Activated naive CD4-positive, alpha-beta T cell treated with anti-CD3 and anti-CD28 coated beads, Interleukin-2, amount 50 U/mL, for 24 hours (primary cell): ENCODE data around the gene POLR3A.
"Not testable (repeated sequence)": the region's sequence is repeated elsewhere in the genome, so short reads cannot be mapped to it uniquely, and the experiment has no call there.

Source experiments
- H3K27ac Mint-ChIP-seq: one replicate; pipeline ENCODE4 v1.8.0; 2021; ENCODE audit warnings: mild to moderate bottlenecking, mixed read lengths
- H3K27me3 Mint-ChIP-seq: one replicate; pipeline ENCODE4 v1.8.0; 2021; ENCODE audit warnings: mixed read lengths
- H3K36me3 Mint-ChIP-seq: one replicate; pipeline ENCODE4 v1.8.0; 2021; ENCODE audit warnings: mixed read lengths
- H3K4me1 Mint-ChIP-seq: one replicate; pipeline ENCODE4 v1.8.0; 2021; ENCODE audit warnings: mixed read lengths
- H3K4me3 Mint-ChIP-seq: one replicate; pipeline ENCODE4 v1.8.0; 2021; ENCODE audit warnings: mild to moderate bottlenecking, mixed read lengths
- H3K9me3 Mint-ChIP-seq: one replicate; pipeline ENCODE4 v1.8.0; 2021; ENCODE audit warnings: mixed read lengths

Gene POLR3A

DNA sequence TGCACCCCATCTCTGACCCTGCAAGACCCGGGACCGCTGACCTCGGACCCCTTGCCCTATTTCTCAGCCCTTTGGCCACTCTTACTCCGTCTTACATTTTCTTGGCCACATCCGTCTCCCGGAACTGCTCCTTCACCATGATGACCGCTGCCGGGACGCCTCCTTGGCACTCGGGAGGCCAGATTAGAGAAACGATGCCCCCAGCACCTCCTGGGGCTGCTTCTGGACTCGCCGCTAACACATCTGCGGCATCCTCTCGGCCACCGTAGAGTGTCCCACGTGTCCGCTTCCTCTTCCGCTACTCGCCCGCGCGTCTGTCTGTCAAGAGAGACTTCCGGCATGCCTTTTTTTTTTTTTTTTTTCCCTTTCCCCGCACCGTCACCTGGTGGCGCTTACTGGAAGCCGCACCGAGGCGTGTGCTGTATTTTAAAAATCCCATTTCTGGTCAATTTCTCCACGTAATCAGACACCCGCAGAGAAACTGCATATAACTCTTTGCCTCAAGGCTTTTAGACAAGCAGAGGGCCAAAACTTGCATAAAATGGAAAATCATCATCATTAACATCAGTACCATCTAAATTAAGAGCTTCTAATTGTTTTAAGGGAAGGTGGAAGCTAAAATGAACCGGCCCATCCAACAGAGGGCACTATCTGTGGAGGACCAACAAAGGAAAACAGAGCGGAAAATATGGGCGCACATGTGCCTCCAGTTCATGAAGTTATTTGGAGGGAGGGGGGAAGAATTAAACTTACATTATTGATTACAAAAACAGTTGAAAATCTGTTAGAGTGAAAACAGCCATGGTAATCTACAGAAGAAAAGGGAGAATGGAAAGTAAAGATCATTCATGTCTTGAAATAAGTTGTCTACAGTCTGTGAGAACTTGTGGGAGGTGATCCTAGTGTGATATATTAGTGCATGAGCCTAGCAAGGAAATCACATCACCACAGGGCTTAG lies at the start of gene POLR3A:
Gene POLR3A (minus strand): TSS at position 247 of the 958 bp plus-strand sequence. CDS start 108 bp downstream, at position 139.
- Mint-ChIP-seq H3K27me3 (no peaks in the 10 kb centered on the region), H3K4me1 (peaks cover 40% of the 10 kb centered on the region), H3K36me3 (peaks cover 17% of the 10 kb centered on the region), H3K9me3 (no peaks in the 10 kb centered on the region), H3K27ac (peak within 1 kb of the TSS; percentile 99), H3K4me3 (peak within 1 kb of the TSS; percentile 100)

DNA sequence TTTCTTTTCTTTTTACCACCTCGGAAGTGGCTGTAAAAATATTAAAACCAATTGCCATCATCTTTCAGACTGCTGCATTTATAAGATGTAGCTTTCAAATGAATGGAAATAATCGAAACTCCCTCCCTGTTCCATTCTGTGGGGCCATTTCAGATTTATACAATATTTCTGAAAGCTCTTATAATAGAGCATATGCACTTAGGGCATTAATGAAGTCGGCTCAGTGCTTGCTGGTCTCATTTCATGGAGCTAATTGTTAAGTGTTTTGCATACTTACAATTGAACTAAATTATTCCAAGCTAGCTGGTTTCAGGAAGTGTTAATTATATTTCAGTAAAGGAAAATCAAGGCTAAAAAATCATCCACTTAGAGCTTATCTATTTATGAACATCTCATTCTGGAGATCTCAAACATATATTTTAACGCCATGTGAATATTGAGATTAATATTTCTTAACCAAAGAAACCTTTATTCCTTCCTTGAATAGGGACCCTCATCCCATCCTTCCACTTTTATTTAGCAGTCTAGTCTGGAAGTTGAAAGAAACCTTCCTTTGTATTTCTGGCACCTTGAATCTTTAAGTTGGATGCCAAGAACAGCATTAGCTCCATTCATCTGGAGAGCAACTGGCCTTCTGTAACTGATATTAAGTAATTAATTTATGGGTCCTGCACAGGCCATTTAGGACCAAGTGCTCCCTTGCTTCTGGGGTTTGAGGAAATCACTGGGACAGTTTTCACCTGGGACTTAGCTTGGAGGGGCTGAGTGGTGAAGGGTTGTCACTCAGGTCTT lies 49.4 kb upstream of the POLR3A start:
- Mint-ChIP-seq H3K27me3 (no peaks in the 10 kb centered on the region), H3K4me3 (no peak overlapping the region), H3K36me3 (peaks cover 2% of the 10 kb centered on the region), H3K4me1 (no peaks in the 10 kb centered on the region), H3K9me3 (no peaks in the 10 kb centered on the region), H3K27ac (no peak overlapping the region)

DNA sequence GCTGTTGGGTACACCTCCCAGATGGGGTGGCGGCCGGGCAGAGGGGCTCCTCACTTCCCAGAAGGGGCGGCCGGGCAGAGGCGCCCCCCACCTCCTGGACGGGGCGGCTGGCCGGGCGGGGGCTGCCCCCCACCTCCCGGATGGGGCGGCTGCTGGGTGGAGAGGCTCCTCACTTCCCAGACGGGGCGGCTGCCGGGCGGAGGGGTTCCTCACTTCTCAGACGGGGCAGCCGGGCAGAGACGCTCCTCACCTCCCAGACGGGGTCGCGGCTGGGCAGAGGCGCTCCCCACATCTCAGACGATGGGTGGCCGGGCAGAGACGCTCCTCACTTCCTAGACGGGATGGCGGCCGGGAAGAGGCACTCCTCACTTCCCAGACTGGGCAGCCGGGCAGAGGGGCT lies 46.5 kb upstream of the POLR3A start:
- not testable (repeated sequence) for H3K27ac Mint-ChIP-seq, H3K4me3 Mint-ChIP-seq, H3K27me3 Mint-ChIP-seq

GRCh38 chr10:78072504-78072903 lies 43.2 kb upstream of the POLR3A start:
- Mint-ChIP-seq H3K4me3 (no peak overlapping the region), H3K27ac (no peak overlapping the region), H3K36me3 (peaks cover 4% of the 10 kb centered on the region), H3K4me1 (no peaks in the 10 kb centered on the region), H3K9me3 (no peaks in the 10 kb centered on the region), H3K27me3 (no peaks in the 10 kb centered on the region)

More for the DNA sequence above, 46.5 kb upstream of the POLR3A start:
- not testable (repeated sequence) for H3K9me3 Mint-ChIP-seq, H3K36me3 Mint-ChIP-seq, H3K4me1 Mint-ChIP-seq

DNA sequence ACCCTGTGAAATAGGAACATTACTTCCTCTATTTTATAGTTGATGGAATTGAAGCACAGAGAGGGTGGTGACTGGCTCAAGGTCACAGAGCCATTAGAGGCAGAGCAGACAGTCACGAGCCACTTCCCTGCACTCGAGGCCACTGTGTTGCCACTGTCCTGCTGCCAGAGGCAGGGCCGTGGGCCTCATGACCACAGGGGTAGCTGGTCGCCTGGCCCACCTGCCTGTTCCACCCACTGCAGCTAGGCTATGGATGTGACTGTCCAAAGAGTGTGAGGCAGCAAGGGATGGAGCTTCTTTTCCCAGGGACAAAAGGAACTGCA lies 42.5 kb upstream of the POLR3A start:
- peaks cover 4% of the 10 kb centered on the region for H3K36me3 Mint-ChIP-seq
- H3K4me3 Mint-ChIP-seq: no peak overlapping the region
- no peak overlapping the region for H3K27ac Mint-ChIP-seq
- H3K4me1 Mint-ChIP-seq: no peaks in the 10 kb centered on the region
- no peaks in the 10 kb centered on the region for H3K27me3 Mint-ChIP-seq
- H3K9me3 Mint-ChIP-seq: no peaks in the 10 kb centered on the region

DNA sequence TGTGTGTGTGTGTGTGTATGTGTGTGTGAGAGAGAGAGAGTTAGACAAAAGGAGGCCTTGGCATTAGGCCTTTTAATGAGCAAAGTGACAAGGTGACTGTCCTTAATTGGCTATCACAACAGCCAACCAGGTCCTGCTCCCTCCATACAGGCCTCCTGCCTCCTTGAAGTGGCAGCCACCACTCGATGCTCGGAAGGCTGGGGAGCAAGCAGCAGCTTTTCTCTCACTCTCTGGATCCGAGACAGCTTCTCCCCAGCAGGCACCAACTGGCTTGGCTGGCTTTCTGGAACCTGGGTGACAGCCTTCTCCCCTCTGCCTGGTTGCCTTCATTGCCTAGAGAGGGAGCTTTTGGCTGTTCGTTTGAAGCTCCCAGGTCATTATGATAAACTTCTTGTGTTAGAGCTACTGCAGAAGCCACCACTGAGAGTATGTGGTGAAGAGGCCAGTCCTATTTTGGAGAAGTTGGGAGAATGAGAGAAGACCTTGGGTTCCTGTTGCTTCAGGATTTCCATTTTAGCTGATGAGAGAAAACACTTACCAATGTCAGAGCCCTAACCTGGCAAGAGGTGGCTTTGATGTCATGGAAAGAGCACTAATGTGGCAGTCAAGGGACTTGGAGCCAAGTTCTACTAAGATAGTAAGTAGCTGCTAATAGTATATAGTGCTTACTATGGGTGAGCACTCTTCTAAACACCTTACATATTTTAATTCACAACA lies 42.0 kb upstream of the POLR3A start:
- Mint-ChIP-seq H3K27ac (no peak overlapping the region), H3K36me3 (peaks cover 4% of the 10 kb centered on the region), H3K4me1 (no peaks in the 10 kb centered on the region), H3K27me3 (no peaks in the 10 kb centered on the region), H3K4me3 (no peak overlapping the region), H3K9me3 (no peaks in the 10 kb centered on the region)

- H3K4me3 Mint-ChIP-seq: no peak overlapping the region
- H3K36me3 Mint-ChIP-seq: peaks cover 4% of the 10 kb centered on the region
- H3K27me3 Mint-ChIP-seq: no peaks in the 10 kb centered on the region
- no peak overlapping the region for H3K27ac Mint-ChIP-seq
- H3K9me3 Mint-ChIP-seq: no peaks in the 10 kb centered on the region
- no peaks in the 10 kb centered on the region for H3K4me1 Mint-ChIP-seq
Measured at GRCh38 chr10:78070726-78071125, 41.4 kb upstream of the POLR3A start.

GRCh38 chr10:78070064-78070463 lies 40.7 kb upstream of the POLR3A start:
- not testable (repeated sequence) for H3K9me3 Mint-ChIP-seq, H3K4me3 Mint-ChIP-seq, H3K4me1 Mint-ChIP-seq, H3K27me3 Mint-ChIP-seq, H3K27ac Mint-ChIP-seq, H3K36me3 Mint-ChIP-seq

DNA sequence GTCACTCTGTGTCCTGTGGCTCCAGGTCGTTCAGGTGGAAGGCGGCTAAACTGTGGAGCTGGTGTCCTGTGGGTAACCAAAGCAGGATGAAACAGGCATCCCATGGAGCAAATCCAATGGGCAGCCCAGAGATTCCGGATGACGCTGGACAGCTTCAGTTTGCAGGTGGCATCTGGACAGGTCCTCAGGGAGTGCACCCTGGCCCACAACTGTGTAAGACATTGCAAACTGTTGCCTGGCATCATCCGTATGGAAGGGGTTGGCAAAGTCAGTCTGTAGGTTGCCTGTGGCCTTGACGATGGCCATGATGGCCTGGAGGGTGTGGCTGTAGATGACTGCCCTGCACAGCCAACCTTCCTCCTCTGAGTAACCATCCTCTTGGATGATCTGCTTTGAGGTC lies 39.8 kb upstream of the POLR3A start:
- peaks cover 2% of the 10 kb centered on the region for H3K36me3 Mint-ChIP-seq
- H3K9me3 Mint-ChIP-seq: no peaks in the 10 kb centered on the region
- no peak overlapping the region for H3K27ac Mint-ChIP-seq
- no peaks in the 10 kb centered on the region for H3K27me3 Mint-ChIP-seq
- H3K4me1 Mint-ChIP-seq: no peaks in the 10 kb centered on the region
- H3K4me3 Mint-ChIP-seq: no peak overlapping the region

DNA sequence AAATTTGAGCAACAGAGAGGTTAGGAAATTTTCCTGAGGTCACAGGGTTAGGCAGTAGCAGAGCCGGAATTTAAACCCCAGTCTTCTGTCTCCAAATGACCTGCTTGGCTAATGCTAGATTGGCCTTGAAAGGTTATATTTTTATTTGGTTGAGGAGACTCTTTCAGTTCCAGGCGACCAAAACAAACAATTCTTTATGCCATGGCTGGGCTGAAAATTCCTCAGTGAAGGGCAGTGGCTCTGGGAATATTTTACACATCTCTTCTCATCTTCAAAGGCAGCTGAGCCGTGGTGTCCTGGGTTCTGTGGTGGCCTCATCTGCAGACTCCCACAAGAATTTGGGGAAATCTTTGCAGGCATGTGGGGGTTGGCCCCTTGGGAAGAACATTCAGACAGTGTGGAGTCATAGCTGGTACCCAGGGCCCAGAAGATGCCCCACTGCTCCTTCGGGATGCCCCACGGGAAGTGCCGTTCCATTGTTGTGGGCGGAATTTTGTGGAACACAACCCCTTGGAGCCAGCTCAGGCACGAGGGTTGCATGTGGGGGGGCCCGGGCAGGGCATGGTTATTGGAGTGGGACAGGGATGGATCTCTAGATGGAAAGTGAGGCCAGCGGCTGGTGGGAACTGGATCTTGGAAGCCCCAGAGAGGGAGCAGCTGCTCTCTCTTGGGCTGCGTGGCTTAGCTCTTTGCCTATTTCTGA lies 37.6 kb upstream of the POLR3A start:
- H3K27ac Mint-ChIP-seq: no peak overlapping the region
- H3K36me3 Mint-ChIP-seq: no peaks in the 10 kb centered on the region
- no peak overlapping the region for H3K4me3 Mint-ChIP-seq
- no peaks in the 10 kb centered on the region for H3K9me3 Mint-ChIP-seq
- peaks cover 3% of the 10 kb centered on the region for H3K4me1 Mint-ChIP-seq
- no peaks in the 10 kb centered on the region for H3K27me3 Mint-ChIP-seq

- H3K27ac Mint-ChIP-seq: no peak overlapping the region
- H3K9me3 Mint-ChIP-seq: no peaks in the 10 kb centered on the region
- H3K4me3 Mint-ChIP-seq: no peak overlapping the region
- H3K27me3 Mint-ChIP-seq: no peaks in the 10 kb centered on the region
- H3K36me3 Mint-ChIP-seq: no peaks in the 10 kb centered on the region
- H3K4me1 Mint-ChIP-seq: peaks cover 3% of the 10 kb centered on the region
Measured at GRCh38 chr10:78066012-78066411, 36.7 kb upstream of the POLR3A start.

- Mint-ChIP-seq H3K36me3 (no peaks in the 10 kb centered on the region), H3K4me1 (peaks cover 3% of the 10 kb centered on the region), H3K27ac (no peak overlapping the region), H3K27me3 (no peaks in the 10 kb centered on the region), H3K4me3 (no peak overlapping the region), H3K9me3 (no peaks in the 10 kb centered on the region)
Measured at GRCh38 chr10:78065611-78066010, 36.3 kb upstream of the POLR3A start.

DNA sequence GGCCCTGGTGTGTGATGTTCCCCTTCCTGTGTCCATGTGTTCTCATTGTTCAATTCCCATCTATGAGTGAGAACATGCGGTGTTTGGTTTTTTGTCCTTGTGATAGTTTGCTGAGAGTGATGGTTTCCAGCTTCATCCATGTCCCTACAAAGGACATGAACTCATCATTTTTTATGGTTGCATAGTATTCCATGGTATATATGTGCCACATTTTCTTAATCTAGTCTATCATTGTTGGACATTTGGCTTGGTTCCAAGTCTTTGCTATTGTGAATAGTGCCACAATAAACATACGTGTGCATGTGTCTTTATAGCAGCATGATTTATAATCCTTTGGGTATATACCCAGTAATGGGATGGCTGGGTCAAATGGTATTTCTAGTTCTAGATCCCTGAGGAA lies 35.6 kb upstream of the POLR3A start:
- not testable (repeated sequence) for H3K4me1 Mint-ChIP-seq, H3K27me3 Mint-ChIP-seq, H3K27ac Mint-ChIP-seq, H3K9me3 Mint-ChIP-seq, H3K36me3 Mint-ChIP-seq, H3K4me3 Mint-ChIP-seq

DNA sequence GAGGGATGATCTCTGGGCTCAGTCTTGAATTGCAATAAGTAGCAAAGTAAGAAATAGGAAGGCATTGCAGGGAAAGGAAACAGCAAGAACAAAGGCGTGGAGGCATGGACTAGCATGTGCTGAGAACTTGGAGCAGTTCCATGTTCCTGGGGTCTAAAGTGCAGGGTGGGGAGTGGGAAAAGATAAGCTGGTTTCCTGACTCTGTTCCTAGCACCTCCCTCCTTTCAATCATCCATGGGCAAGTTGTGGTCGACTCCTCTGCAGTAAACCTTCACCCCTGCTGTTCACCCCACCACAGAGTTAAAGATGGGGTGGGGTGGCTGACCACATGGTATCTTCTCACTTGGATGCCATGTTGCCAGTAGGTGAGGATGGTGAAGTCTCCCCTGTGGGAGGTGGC lies 33.9 kb upstream of the POLR3A start:
- H3K4me3 Mint-ChIP-seq: no peak overlapping the region
- H3K27ac Mint-ChIP-seq: no peak overlapping the region
- H3K36me3 Mint-ChIP-seq: no peaks in the 10 kb centered on the region
- no peaks in the 10 kb centered on the region for H3K27me3 Mint-ChIP-seq
- peaks cover 3% of the 10 kb centered on the region for H3K4me1 Mint-ChIP-seq
- H3K9me3 Mint-ChIP-seq: no peaks in the 10 kb centered on the region

GRCh38 chr10:78062296-78062695 lies 33.0 kb upstream of the POLR3A start:
- Mint-ChIP-seq H3K27me3 (no peaks in the 10 kb centered on the region), H3K27ac (no peak overlapping the region), H3K36me3 (no peaks in the 10 kb centered on the region), H3K9me3 (no peaks in the 10 kb centered on the region), H3K4me1 (peaks cover 3% of the 10 kb centered on the region), H3K4me3 (no peak overlapping the region)
